ENCODE results near the gene PAK5. TPM values are rescaled to one million over a fixed set of nuclear protein-coding genes. Genes with fewer than 3 reads are reported as not detected.

The PAK5 gene
- total RNA-seq, 4 donors from 2014 or later, result not detected

DNA sequence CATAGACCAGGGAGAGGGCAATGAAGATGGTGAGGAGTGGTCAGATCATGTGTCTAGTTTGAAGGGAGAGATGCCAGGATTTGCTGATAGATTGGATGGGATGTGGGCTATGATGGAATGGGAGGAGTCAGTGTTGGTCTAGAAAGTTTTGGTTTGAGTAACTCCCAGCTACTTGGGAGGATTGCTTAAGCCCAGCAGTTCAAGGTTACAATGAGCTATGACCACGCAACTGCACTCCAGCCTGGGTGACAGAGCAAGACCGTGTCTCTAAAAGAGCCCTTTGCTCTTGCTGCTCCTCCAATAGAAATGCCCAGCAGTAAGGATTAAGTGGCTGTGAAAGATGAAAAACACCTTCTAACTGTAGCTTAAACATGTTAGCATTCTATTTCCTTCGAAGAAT is 342.7 kb downstream of the PAK5 start:
- Histone ChIP-seq H3K27ac (no peak overlapping the region), H3K36me3 (no peaks in the 10 kb centered on the region), H3K4me1 (no peaks in the 10 kb centered on the region), H3K9me3 (no peaks in the 10 kb centered on the region), H3K4me3 (no peak overlapping the region), H3K27me3 (no peaks in the 10 kb centered on the region)
- DNase-seq, result no peak
- TF ChIP-seq POLR2A (IDR thresholded peaks at IDR 0.05), result no peak
- no peak for TF ChIP-seq CTCF (IDR thresholded peaks at IDR 0.05)

GRCh38 chr20:9495701-9496100 is 343.2 kb downstream of the PAK5 start:
- Histone ChIP-seq H3K4me3 (no peak overlapping the region), H3K36me3 (no peaks in the 10 kb centered on the region), H3K27me3 (no peaks in the 10 kb centered on the region), H3K9me3 (no peaks in the 10 kb centered on the region), H3K4me1 (no peaks in the 10 kb centered on the region), H3K27ac (no peak overlapping the region)
- TF ChIP-seq CTCF (IDR thresholded peaks at IDR 0.05), result no peak
- TF ChIP-seq POLR2A (IDR thresholded peaks at IDR 0.05), result no peak
- DNase-seq, result no peak

DNA sequence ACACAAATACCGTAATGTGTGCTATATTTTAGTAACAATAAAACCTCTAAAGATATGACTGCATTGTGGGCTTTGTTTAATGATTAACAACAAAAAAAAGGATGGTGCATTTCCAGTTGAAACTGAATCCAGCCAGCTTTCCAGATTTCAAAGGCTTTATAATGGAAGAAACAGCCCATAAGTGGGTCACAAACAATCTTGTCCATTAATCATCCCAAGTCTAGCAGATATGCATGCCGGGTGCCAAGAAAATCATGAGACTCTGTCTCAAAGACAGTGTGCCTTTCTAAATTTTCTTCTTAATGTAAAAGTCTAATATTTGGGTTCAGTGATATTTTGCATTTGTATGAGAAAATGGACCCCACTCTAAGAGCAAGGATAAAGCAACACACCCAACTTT is 345.1 kb downstream of the PAK5 start:
- Histone ChIP-seq H3K27ac (no peak overlapping the region), H3K4me1 (no peaks in the 10 kb centered on the region), H3K36me3 (no peaks in the 10 kb centered on the region), H3K27me3 (no peaks in the 10 kb centered on the region), H3K4me3 (no peak overlapping the region), H3K9me3 (no peaks in the 10 kb centered on the region)
- TF ChIP-seq POLR2A (IDR thresholded peaks at IDR 0.05) (no peak), CTCF (IDR thresholded peaks at IDR 0.05) (no peak)
- DNase-seq, result no peak

DNA sequence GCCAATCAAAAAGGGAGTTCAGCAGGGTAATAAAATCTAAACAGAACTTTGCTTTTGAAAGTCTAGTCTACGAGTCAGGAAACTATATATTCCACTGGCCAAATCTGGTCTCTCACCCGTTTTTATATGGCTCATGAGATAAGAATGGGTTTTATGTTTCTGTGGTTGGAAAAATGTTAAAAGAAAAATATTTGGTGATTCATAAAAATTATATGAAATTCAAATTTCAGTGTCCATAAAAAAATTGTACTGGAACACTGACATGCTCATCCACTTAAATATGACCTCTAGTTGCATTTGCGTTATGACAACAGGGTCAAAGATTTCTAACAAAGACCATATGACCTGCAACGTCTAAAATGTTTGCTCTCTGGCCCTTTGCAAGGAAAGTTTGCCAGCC is 346.8 kb downstream of the PAK5 start:
- H3K9me3 ChIP-seq, result no peaks in the 10 kb centered on the region
- H3K4me3 ChIP-seq, result no peak overlapping the region
- TF ChIP-seq CTCF (IDR thresholded peaks at IDR 0.05) (no peak), POLR2A (IDR thresholded peaks at IDR 0.05) (no peak)
- no peak overlapping the region for H3K27ac ChIP-seq
- DNase-seq, result no peak
- H3K27me3 ChIP-seq, result no peaks in the 10 kb centered on the region
- no peaks in the 10 kb centered on the region for H3K4me1 ChIP-seq
- no peaks in the 10 kb centered on the region for H3K36me3 ChIP-seq

GRCh38 chr20:9491324-9491723 is 347.6 kb downstream of the PAK5 start:
- DNase-seq, result no peak

More at GRCh38 chr20:9491324-9491723, 347.6 kb downstream of the PAK5 start:
- Histone ChIP-seq H3K27me3 (no peaks in the 10 kb centered on the region), H3K9me3 (no peaks in the 10 kb centered on the region), H3K27ac (no peak overlapping the region), H3K36me3 (no peaks in the 10 kb centered on the region), H3K4me3 (no peak overlapping the region), H3K4me1 (no peaks in the 10 kb centered on the region)
- TF ChIP-seq POLR2A (IDR thresholded peaks at IDR 0.05) (no peak), CTCF (IDR thresholded peaks at IDR 0.05) (no peak)

Data from Peyer's patch (tissue), 4 donors.